GM12865 (cell line): ENCODE measurements around the gene HJURP.

ENCODE experiments used
- DNase-seq: peaks from one replicate; pipeline ENCODE4 v3.0.0; 2010; ENCODE audit warnings: low read depth
- H3K4me3 ChIP-seq: 2 replicates; pipeline ENCODE4 v1.5.1; 2011; ENCODE audit warnings: mild to moderate bottlenecking, low read depth, low read length, control low read depth
- CTCF ChIP-seq: IDR thresholded peaks from 2 replicates; pipeline ENCODE4 v1.5.1; 2011; ENCODE audit warnings: low read length, control low read depth, low read depth, inconsistent platforms; ENCODE audit not compliant: insufficient read depth; ENCODE audit errors: missing control alignments

The HJURP gene

DNA sequence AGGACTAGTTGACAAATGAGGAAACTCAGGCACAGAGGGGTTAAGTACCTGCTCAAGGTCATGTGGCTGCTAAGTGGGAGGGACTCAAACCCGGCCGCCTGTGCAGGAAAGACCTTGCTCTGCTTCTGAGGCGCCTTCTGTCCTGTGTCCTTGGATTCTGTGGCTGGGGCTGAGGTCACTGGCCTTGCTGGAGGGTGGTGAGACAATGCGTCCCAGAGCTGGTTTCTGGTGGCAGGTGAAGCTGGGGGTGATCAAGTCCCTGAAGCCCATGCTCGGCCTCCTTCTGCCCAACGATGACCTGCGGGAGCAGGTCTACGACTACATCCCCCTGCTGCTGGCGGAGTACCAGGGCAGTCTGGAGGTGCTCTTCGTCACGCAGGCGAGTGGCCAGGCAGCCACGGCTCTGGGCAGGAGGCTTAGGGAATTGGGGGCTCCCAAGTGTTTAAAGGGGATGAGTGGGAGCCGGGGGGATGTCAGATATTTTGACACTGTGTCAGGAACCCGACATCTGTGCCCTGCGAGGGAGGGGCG is 60.1 kb downstream of the HJURP start:
- no peak for TF ChIP-seq CTCF
- H3K4me3 ChIP-seq: no peak overlapping the region
- DNase-seq: no peak

- TF ChIP-seq CTCF: no peak
- no peak overlapping the region for H3K4me3 ChIP-seq
- DNase-seq: no peak
These were observed 60.7 kb downstream of the HJURP start for GRCh38 chr2:233793465-233794127.

- DNase-seq: no peak
- no peak for TF ChIP-seq CTCF
- H3K4me3 ChIP-seq: no peak overlapping the region
These were observed 61.6 kb downstream of the HJURP start for GRCh38 chr2:233792720-233793119.

DNA sequence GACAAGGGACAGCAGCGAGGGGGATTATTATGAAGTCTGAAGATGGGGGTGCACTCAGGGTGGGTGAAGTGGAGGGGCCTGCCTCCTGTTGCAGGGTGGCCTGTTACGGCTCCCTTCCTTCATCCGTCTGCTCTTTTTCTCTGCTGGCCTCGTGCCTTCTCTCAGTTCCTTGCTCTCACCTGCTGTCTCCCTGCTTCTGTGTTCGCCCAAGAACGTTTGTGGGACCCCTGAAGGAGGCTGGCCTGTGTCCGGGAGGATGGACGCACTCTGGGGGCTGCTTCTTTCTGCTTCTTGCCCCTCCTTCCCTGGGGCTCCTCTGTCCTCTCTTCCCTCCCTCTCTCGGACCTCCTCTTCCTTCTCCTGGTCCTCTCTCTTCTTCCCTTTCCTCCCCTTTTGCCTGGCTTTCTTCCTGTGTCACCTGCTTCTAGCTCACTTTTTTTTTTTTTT is 62.4 kb downstream of the HJURP start:
- TF ChIP-seq CTCF: no peak
- DNase-seq: no peak
- no peak overlapping the region for H3K4me3 ChIP-seq

GRCh38 chr2:233791151-233791882 is 63.0 kb downstream of the HJURP start:
- no peak overlapping the region for H3K4me3 ChIP-seq
- no peak for DNase-seq
- TF ChIP-seq CTCF: no peak

DNA sequence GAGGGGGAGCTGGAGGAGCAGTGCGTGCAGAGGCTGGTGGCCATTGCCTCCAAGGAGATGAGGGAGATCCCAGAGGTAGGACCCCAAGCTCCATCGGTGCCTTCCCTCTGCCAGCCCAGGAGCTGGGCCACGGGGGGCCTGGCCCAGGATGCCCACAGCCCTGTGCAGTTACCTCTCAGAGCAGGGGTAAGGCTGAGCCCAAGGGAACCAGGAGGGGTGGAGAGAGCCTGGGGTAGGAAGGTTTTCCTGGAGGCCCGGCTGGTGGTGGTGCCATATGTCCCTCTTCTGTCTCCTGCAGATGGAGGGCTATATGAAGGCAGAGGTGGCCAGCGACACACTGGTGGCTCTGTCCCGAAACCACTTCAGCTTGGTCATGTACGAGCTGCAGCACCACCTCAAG is 64.8 kb downstream of the HJURP start:
- H3K4me3 ChIP-seq: no peak overlapping the region
- DNase-seq: no peak
- TF ChIP-seq CTCF: no peak
